HG03469 (cell line): ENCODE measurements around the gene PHF21B.
"Not testable (repeated sequence)": the region's sequence is repeated elsewhere in the genome, so short reads cannot be mapped to it uniquely, and the experiment has no call there.

Experiments
- ATAC-seq: cut with Tn5 transposase; IDR thresholded peaks from one replicate; pipeline ENCODE4 v1.9.1; 2021; ENCODE audit warnings: mild to moderate bottlenecking, moderate library complexity, moderate number of reproducible peaks; ENCODE audit not compliant: unreplicated experiment

Gene PHF21B

GRCh38 chr22:44903164-44903563 is 106.6 kb downstream of the PHF21B start:
- ATAC-seq = not testable (repeated sequence)

GRCh38 chr22:44901301-44901700 is 108.5 kb downstream of the PHF21B start:
- no peak for ATAC-seq

- no peak for ATAC-seq
Observed at GRCh38 chr22:44898236-44898635, 111.6 kb downstream of the PHF21B start.

GRCh38 chr22:44895296-44896055 is 114.3 kb downstream of the PHF21B start:
- no peak for ATAC-seq

- ATAC-seq = no peak
Observed at GRCh38 chr22:44894782-44895181, 115.0 kb downstream of the PHF21B start.

GRCh38 chr22:44894321-44894720 is 115.5 kb downstream of the PHF21B start:
- no peak for ATAC-seq

DNA sequence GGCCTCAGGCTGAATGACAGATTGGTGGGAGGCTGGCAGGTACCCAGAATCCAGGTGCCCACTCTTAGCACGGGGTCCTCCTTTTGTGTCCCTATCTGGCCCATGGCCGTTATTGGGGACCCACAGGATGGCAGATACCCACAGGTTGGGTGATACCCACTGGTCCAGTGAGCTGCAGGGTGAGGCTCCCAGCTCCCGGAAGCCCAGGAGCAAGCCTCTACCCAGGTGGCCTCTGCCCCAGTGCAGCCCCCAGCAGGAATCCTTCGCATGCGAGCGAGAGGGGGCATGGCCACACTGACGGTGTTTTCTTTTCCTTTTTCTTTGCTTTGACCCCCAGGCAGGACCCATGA is 116.1 kb downstream of the PHF21B start:
- no peak for ATAC-seq

- ATAC-seq = no peak
Observed at GRCh38 chr22:44892803-44893730, 116.7 kb downstream of the PHF21B start.

DNA sequence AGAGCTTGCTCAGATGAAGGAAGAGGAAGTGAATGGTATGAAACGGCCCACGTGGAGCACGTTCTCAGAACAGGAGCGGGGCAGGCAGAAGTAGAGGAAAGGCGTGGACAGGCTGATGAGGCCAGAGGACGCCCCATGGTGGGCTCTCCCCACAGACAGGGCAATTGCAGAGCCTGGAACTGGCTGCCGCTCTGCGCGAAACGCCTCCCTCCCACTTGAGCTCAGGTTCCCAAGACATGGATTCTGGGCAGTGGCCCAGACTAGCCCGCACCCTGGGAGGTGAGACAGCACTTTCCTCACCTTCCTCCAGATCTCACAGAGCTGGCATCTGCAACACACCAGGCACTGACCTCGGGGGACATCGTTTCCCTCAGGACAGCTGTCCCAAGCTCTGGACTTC is 117.6 kb downstream of the PHF21B start:
- ATAC-seq = no peak

- ATAC-seq = no peak
Observed at GRCh38 chr22:44891791-44892190, 118.0 kb downstream of the PHF21B start.

DNA sequence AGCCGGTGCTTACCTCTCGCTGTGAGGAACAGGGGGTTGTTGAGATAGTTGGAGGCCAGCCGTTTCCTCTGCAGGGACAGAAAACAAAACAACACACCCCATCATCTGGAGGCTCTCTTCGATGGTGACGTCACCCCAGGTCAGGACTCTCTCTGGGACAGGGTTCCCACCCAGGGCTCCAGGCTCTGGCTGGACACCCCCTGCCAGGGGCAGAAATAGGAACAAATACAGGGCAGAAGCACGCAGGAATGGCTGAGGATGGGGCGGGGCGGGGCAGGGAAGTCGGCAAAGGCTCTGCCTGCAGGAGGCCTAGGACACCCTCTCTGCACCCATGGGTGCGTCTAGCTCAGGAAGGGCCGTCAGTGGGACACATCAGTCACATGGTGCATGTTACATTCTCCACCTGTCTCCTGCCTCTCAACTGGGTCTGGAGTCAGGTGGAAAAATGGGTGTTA is 118.5 kb downstream of the PHF21B start:
- no peak for ATAC-seq

GRCh38 chr22:44890416-44891292 is 119.2 kb downstream of the PHF21B start:
- ATAC-seq = no peak

DNA sequence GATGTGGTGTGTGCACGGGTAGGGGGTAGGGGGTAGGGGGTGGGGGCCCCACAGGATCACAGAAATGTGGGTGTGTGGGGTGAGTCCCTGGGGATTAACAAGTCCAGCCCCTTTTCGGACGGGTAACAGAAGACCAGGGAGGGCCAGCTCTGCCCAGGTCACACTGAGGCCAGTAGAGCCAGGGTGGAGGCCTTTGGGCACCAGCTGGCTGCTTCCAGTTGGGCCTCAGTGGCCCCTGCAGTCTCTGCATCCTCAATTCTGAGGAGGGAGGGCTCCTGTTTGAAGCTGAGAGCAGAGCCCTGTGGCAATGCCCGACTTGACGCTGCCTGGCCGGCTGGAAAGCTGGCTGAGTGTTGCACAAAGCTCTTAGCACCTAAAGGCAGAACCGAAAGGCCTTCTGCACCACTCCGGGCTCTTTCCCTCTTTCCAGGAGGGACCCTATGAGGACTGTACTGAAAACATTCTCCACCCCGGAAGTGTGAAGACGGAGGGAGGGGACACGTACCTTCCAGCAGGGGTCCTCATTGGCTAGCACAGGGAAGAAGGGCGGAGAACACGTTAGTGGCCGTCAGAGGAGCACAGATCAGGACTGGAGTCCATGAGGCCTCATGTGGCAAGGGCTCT is 120.4 kb downstream of the PHF21B start:
- no peak for ATAC-seq

DNA sequence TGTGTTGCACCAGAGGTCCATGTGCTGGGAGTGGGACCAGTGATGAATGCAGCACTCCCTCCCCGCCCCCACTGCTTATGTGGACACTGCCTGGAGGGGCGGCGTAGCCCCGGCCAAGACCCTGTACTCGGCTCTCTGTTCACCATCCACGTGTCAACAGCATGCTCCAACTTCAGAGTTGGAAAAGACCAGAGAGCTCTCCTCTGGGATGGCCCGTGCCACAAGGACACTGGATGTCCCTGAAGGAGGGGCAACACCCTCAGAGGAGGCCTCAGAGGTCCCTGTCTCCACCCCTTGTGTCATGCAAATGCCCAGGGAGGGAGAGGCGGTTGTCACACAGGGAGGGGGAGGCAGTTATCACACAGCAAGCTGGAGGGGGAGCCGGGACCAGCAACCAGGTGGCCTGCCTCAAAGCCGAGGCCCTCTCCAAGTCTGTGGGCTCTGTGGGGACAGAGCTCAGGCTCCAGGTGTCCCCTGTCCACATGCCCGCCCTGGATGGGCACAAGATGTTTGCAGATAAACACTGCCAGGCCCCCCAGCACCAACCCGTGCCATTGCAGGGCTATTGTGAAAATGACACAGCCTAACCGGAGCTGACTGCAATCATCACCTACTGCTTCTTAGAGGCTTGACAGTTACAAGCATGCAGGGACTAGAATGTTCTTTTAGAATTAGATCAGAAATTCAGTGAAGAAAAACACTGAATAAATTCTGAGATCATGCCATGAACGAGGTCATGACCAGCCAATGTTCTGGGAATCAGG is 121.1 kb downstream of the PHF21B start:
- ATAC-seq = no peak

- no peak for ATAC-seq
Observed at GRCh38 chr22:44887941-44888366, 121.9 kb downstream of the PHF21B start.

GRCh38 chr22:44885806-44886360 is 123.9 kb downstream of the PHF21B start:
- no peak for ATAC-seq

DNA sequence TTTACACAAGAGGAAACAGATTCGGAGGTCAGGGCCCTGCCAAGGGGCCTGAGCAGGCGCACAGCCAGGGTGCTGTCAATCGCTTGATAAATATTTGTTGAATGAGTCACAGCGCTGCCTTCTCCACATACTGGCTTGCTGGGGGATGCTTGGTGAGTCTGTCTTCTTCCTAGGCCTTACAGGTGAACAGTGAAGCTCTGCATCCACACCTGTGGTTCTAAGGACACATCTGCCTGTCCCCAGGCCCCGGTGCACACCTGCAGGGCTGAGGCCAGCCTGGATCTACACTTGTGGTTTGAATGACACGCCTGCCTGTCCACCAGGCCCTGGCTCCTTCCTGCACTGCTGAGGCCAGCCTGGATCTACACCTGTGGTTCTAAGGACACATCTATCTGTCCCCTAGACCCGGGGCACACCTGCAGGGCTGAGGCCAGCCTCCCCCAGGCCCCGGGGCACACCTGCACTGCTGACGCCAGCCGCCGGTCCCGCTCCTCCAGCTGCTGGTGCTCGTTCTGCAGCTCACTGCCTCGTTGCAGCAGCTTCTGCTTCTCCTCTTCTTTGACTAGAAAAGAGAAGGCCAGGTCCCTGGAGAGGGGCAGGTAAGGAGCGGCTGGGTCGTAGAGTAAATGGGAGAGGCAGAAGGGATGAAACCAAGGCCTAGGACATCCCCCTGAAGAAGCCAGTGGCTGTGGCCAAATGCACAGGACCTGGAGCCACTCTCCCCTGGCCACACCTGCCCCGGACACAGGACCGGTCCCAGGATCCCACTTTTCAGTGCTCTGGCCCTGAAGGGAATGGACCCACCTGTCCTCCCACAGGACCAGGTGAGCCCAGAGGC is 124.6 kb downstream of the PHF21B start:
- no peak for ATAC-seq

- ATAC-seq = no peak
Observed at GRCh38 chr22:44884562-44884961, 125.2 kb downstream of the PHF21B start.

- no peak for ATAC-seq
Observed at GRCh38 chr22:44883011-44883421, 126.8 kb downstream of the PHF21B start.
